IPS DF 6.9 (cell line): ENCODE measurements around the gene MVB12B.

Source experiments
- DNase-seq: peaks from one replicate; pipeline ENCODE4 v3.0.0-alpha.2; 2013; ENCODE audit warnings: low read depth, low spot score
- H3K27ac ChIP-seq: one replicate; pipeline ENCODE4 v1.5.1; 2013; ENCODE audit warnings: low read length, control low read depth
- H3K27me3 ChIP-seq: 2 replicates; pipeline ENCODE4 v1.6.1; 2013; ENCODE audit warnings: mild to moderate bottlenecking, low read length; ENCODE audit not compliant: control insufficient read depth, insufficient read depth
- H3K36me3 ChIP-seq: 2 replicates; pipeline ENCODE4 v1.6.1; 2013; ENCODE audit warnings: low read length; ENCODE audit not compliant: control insufficient read depth, insufficient read depth
- H3K4me1 ChIP-seq: 2 replicates; pipeline ENCODE4 v1.6.1; 2013; ENCODE audit warnings: low read length; ENCODE audit not compliant: control insufficient read depth, insufficient read depth
- H3K4me3 ChIP-seq: 2 replicates; pipeline ENCODE4 v1.5.1; 2013; ENCODE audit warnings: mild to moderate bottlenecking, low read length
- H3K9me3 ChIP-seq: 2 replicates; pipeline ENCODE4 v1.6.1; 2013; ENCODE audit warnings: low read length, inconsistent platforms; ENCODE audit not compliant: control insufficient read depth, insufficient read depth
- WGBS: extraction: QIAGEN DNeasy Blood & Tissue Kit; methylation state at CpG from one replicate; pipeline ENCODE4 v1.1.7; 2013; ENCODE audit warnings: mixed read lengths, missing lambda C conversion rate; ENCODE audit not compliant: insufficient read length, insufficient coverage; 5-methylcytosine and 5-hydroxymethylcytosine counted together

MVB12B gene

DNA sequence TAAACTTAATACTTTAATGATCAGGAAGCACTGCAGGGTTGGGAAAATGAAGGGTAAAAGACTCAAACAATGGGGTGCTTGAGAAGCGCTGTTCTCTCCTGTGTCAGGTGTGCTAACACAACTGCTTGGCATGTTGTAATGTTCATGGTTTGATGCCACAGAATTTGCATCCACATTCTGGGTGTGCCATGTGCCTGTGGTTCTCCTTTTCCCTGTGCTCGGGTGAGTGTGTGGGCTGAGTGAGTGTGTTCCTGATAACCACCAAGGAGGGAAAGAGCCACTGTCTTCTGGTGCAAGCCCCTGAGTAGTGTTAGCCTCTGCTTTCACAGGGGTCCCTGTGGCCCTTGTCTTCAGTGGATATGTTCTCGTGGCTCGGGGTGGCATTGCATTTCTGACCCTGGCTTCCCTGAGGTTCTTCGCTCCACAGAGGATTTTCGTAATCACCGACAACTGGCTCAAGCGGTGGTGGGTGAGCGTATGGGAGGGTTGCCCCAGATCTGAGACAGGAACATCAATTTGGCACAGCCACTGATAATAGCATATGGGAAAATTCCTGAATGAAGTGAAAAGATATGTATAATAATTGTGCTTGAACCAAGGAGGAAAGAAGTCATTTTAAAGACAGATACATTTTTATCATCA lies 102.0 kb downstream of the MVB12B start:
- no peak overlapping the region for H3K4me3 ChIP-seq
- H3K27me3 ChIP-seq, result no peaks in the 10 kb centered on the region
- no peak overlapping the region for H3K27ac ChIP-seq
- no peak for DNase-seq
- peaks cover 2% of the 10 kb centered on the region for H3K4me1 ChIP-seq
- no CpG with 5 or more reads among the region's 9 CpGs for WGBS
- no peaks in the 10 kb centered on the region for H3K36me3 ChIP-seq
- no peaks in the 10 kb centered on the region for H3K9me3 ChIP-seq

DNA sequence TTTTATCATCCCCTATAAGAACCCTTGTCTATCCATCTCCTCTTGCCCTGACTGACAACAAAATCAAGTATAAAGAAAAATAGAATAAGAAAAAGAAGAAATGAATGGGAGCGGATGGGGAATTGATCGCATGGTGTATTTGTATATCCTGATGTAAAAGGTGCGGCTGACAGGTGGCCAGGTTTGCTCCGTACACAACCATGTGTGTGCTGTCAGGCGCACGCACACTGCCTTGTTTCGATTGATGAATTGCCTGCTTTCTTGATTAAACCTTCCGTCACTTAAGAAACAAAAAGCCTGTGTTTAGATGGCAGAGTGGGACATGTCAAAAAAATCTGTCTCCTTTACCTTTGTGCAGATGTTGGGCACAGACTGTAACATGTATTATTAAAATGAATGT lies 102.6 kb downstream of the MVB12B start:
- Histone ChIP-seq H3K4me1 (peaks cover 2% of the 10 kb centered on the region), H3K9me3 (no peaks in the 10 kb centered on the region), H3K4me3 (no peak overlapping the region), H3K27me3 (no peaks in the 10 kb centered on the region), H3K36me3 (no peaks in the 10 kb centered on the region), H3K27ac (no peak overlapping the region)
- DNase-seq, result no peak
- 100% methylated on average over 2 of the region's 8 CpGs for WGBS

DNA sequence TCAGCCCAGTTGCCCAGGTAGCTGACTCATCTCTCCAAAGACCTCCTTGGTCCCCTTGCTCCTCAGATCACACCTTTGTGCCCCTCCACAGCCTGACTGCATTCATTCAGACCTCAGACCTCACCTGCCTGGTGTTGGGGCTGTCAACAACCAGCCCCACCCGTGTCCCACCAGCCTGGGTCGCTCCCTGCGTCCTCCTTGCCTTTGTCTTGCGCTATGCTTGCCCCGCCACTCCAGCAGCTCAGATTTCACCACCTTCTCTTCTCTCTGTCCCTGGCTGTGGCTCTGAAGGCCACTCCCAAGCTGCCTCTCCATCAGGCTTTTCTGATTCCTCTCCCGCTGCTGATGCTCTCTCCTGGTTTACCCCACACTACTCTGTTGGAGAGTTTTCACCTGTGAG lies 103.5 kb downstream of the MVB12B start:
- no peak for DNase-seq
- no peak overlapping the region for H3K27ac ChIP-seq
- H3K4me1 ChIP-seq, result peaks cover 2% of the 10 kb centered on the region
- no peaks in the 10 kb centered on the region for H3K9me3 ChIP-seq
- no peaks in the 10 kb centered on the region for H3K27me3 ChIP-seq
- no CpG with 5 or more reads among the region's 6 CpGs for WGBS
- H3K36me3 ChIP-seq, result no peaks in the 10 kb centered on the region
- no peak overlapping the region for H3K4me3 ChIP-seq

DNA sequence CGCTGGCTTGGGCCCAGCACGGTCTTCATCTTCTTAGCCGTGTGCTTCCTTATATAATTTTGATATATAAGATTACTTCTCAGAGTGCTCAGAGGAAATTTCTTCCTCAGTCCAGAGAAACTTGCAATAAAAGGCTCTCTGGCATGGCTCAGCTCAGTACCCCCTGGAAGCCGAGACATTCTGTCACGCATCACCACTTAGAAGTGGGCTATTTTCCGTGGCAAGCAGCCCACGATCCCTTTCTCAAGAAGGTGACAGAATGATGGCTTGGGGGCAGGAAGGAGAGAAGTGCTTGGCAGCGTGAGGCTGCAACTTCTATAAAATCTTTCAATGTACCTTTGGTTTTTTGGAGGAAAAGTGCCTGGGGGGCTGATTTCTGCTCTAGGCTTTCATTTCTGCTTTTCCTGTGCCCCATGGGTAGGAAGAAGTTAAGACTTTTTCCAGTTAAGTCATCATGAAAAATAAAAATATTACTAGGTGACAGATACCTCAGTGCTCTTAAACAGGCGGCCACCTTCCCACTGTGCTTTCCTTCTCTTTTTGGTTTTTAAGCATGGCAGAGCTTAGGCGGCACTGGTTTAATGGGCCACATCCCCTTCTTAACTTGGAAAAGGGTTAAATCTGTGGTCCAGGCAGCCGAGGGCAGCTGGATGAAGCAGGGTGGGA lies 104.6 kb downstream of the MVB12B start:
- Histone ChIP-seq H3K4me1 (peaks cover 2% of the 10 kb centered on the region), H3K27me3 (no peaks in the 10 kb centered on the region)

DNA sequence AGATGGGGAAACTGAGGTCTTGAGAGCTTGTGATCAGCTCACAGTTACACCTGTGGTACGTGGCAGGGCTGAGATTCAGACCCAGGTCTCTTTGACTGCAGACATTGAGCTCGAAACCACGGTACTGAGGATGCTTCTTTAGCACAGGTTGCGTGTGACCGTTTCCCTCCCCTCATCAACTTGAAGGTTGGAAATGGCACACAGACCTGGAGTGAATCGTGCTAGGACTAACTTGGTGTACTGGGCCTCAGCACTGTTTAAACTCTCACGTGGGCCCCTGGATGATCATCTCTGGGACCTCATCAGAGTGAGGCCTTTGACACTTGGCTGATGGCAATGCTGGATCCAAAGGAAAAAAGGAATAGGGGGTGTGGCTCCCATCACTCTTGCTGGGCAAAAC lies 106.0 kb downstream of the MVB12B start:
- H3K4me3 ChIP-seq, result no peak overlapping the region

More for the DNA sequence above, 104.6 kb downstream of the MVB12B start:
- Histone ChIP-seq H3K27ac (no peak overlapping the region), H3K4me3 (no peak overlapping the region), H3K9me3 (no peaks in the 10 kb centered on the region), H3K36me3 (no peaks in the 10 kb centered on the region)
- DNase-seq, result no peak
- no CpG with 5 or more reads among the region's 11 CpGs for WGBS

DNA sequence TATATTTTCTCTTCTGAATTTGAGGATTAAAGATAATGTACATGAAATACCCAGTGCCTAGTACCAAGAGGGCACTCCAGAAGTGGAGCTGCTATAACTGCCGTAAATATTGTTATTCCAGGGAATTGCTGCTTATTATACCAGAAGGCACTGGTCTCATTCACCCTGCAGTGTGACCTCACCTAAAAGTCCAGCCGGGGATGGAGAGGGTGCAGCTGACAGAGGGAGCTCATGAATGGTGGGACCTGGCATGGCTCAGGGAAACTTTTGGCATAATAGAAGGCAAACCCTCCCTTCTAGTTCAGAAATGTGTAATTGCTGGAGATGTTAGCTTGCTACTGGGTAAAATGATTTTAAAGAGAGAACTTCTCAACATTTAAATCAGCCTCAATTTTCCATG lies 108.5 kb downstream of the MVB12B start:
- H3K9me3 ChIP-seq, result no peaks in the 10 kb centered on the region
- H3K36me3 ChIP-seq, result no peaks in the 10 kb centered on the region
- no CpG with 5 or more reads among the region's 2 CpGs for WGBS
- H3K4me3 ChIP-seq, result no peak overlapping the region
- DNase-seq, result no peak
- peaks cover 2% of the 10 kb centered on the region for H3K4me1 ChIP-seq
- no peak overlapping the region for H3K27ac ChIP-seq
- no peaks in the 10 kb centered on the region; the same call in 1 of the 2 replicates for H3K27me3 ChIP-seq

More for the DNA sequence above, 106.0 kb downstream of the MVB12B start:
- H3K36me3 ChIP-seq, result no peaks in the 10 kb centered on the region
- peaks cover 2% of the 10 kb centered on the region for H3K4me1 ChIP-seq
- no CpG with 5 or more reads among the region's 7 CpGs for WGBS
- H3K9me3 ChIP-seq, result no peaks in the 10 kb centered on the region
- no peaks in the 10 kb centered on the region; the same call in 1 of the 2 replicates for H3K27me3 ChIP-seq
- no peak for DNase-seq
- no peak overlapping the region for H3K27ac ChIP-seq

DNA sequence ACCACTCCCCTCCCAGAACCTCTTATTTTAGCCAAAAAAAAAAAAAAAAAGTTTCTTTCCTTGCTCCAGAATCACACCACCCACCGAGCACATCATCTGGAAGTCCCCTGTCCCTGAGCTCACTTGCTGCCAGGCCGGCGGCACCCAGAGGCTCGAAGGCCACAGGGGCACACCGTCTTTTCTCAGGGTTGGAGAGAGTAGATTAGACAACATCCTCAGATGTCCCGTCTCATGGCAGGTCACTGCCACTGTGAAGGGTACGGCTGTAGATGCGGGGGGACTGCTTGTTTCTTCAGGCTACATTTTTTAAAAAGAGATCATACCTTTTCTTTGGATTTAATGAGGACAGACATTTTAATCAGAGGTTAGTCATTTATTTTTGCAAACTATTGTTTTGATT lies 109.0 kb downstream of the MVB12B start:
- WGBS, result no CpG with 5 or more reads among the region's 8 CpGs
- Histone ChIP-seq H3K4me1 (peaks cover 2% of the 10 kb centered on the region; the same call in 1 of the 2 replicates), H3K9me3 (no peaks in the 10 kb centered on the region), H3K27ac (no peak overlapping the region), H3K36me3 (no peaks in the 10 kb centered on the region), H3K27me3 (no peaks in the 10 kb centered on the region; the same call in 1 of the 2 replicates), H3K4me3 (no peak overlapping the region)
- no peak for DNase-seq

DNA sequence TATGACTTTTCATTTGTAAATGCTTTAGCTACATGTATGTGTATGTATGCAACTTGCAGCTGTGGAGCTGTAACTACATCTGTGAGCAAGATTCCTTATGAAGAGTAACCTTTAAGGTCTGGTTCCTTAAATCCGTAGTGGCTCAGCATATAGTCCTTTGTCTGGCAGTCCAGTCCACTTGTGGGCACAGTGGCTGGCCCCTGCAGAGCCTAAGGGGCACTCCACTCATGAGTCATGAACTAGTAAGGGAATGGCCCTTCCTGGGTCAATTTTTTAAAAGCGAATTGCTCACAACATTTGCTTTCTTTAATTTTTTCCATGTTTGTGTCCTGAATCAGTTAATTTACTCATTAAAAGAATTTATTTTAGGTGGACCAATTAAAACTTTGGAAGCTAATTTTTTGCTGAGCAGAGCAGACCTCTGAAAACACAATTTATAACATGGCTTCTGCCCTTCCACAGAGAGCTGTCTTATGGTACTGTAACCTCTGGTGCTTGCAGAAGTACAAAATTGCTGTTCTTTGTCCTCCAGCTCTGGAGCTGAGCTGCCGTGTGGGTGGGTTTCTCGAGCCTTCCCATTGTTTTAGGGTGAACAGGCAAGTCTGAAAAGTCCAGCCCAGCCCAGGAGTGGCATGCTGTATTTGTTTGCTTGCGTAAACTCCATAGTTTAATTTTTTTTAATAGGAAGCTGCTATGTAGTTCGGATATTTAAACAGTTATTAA lies 110.1 kb downstream of the MVB12B start:
- Histone ChIP-seq H3K27ac (no peak overlapping the region), H3K4me1 (peaks cover 2% of the 10 kb centered on the region), H3K9me3 (no peaks in the 10 kb centered on the region), H3K27me3 (no peaks in the 10 kb centered on the region; the same call in 1 of the 2 replicates), H3K36me3 (no peaks in the 10 kb centered on the region), H3K4me3 (no peak overlapping the region)
- no peak for DNase-seq
- no CpG with 5 or more reads among the region's 6 CpGs for WGBS

DNA sequence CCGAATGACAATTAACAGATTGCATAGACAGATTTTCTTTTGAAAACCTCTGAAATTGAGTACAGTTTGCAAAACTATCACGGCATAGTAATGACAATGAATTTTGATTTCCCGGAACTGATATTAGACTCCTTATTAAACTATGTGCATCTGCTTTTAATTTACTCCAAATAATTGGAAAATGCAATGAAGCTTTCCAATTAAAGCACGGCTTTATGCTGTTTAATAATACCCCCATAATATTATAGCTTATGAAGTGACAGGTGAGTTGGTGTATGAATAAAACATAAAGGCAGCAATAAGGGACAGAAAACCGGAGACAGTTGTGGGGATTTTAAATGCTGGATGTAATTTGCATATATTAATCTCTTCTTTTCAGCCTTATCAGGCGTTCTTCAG lies 110.6 kb downstream of the MVB12B start:
- H3K36me3 ChIP-seq, result no peaks in the 10 kb centered on the region
- no peak overlapping the region for H3K27ac ChIP-seq
- H3K27me3 ChIP-seq, result no peaks in the 10 kb centered on the region; the same call in 1 of the 2 replicates
- no peak for DNase-seq
- H3K4me3 ChIP-seq, result no peak overlapping the region
- no CpG with 5 or more reads among the region's 6 CpGs for WGBS
- H3K4me1 ChIP-seq, result peaks cover 2% of the 10 kb centered on the region
- H3K9me3 ChIP-seq, result no peaks in the 10 kb centered on the region

DNA sequence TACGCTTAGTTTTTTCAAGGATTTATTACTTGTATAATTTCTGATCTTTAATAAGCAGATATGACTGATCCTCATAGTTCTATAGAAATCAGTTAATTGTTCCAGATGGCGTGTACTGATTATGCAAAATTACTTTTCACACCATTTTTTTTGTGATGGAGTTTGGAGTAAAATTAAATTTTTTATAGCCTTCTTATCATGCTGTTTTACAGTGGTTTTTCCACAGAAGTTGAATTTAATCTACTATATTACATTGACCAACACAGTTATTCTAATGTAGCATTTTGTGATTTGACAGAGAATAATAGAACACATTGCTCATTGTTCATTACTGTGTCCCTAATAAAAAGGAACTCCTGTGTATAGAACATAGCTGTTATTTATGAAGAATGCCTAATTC lies 111.1 kb downstream of the MVB12B start:
- Histone ChIP-seq H3K4me1 (peaks cover 2% of the 10 kb centered on the region), H3K27me3 (no peaks in the 10 kb centered on the region; the same call in 1 of the 2 replicates), H3K36me3 (no peaks in the 10 kb centered on the region), H3K9me3 (no peaks in the 10 kb centered on the region), H3K4me3 (no peak overlapping the region), H3K27ac (no peak overlapping the region)
- no peak for DNase-seq
- no CpG with 5 or more reads among the region's 2 CpGs for WGBS
